ENCODE measurements around the gene RAB4B. TPM values are rescaled to one million over a fixed set of nuclear protein-coding genes. Genes with fewer than 3 reads are reported as not detected.
"Not testable (repeated sequence)": the region's sequence is repeated elsewhere in the genome, so short reads cannot be mapped to it uniquely, and the experiment has no call there.

RAB4B gene
- total RNA-seq, 1 donor from 2014 or later: 40.1 TPM

- DNase-seq (ENCODE audit: extremely low read depth, low read depth, low spot score): no peak
Observed at GRCh38 chr19:40815223-40815622, 37.2 kb downstream of the RAB4B start.

GRCh38 chr19:40818480-40819399 lies 40.7 kb downstream of the RAB4B start:
- DNase-seq (ENCODE audit: extremely low read depth, low read depth, low spot score): not testable (repeated sequence)

- not testable (repeated sequence) for DNase-seq (ENCODE audit: extremely low read depth, low read depth, low spot score)
Observed at GRCh38 chr19:40819479-40820234, 41.6 kb downstream of the RAB4B start.

GRCh38 chr19:40822161-40822560 lies 44.1 kb downstream of the RAB4B start:
- DNase-seq (ENCODE audit: extremely low read depth, low read depth, low spot score): no peak

GRCh38 chr19:40822704-40823553 lies 44.9 kb downstream of the RAB4B start:
- DNase-seq (ENCODE audit: extremely low read depth, low read depth, low spot score): not testable (repeated sequence)

- not testable (repeated sequence) for DNase-seq (ENCODE audit: extremely low read depth, low read depth, low spot score)
Observed at GRCh38 chr19:40824916-40825315, 46.9 kb downstream of the RAB4B start.

- DNase-seq (ENCODE audit: extremely low read depth, low read depth, low spot score): not testable (repeated sequence)
Observed at GRCh38 chr19:40825460-40826095, 47.5 kb downstream of the RAB4B start.

GRCh38 chr19:40826312-40826698 lies 48.3 kb downstream of the RAB4B start:
- DNase-seq (ENCODE audit: extremely low read depth, low read depth, low spot score): not testable (repeated sequence)

- not testable (repeated sequence) for DNase-seq (ENCODE audit: extremely low read depth, low read depth, low spot score)
Observed at GRCh38 chr19:40826699-40827385, 48.8 kb downstream of the RAB4B start.

- DNase-seq (ENCODE audit: extremely low read depth, low read depth, low spot score): no peak
Observed at GRCh38 chr19:40827386-40828247, 49.6 kb downstream of the RAB4B start.

- DNase-seq (ENCODE audit: extremely low read depth, low read depth, low spot score): no peak
Observed at GRCh38 chr19:40829205-40829604, 51.2 kb downstream of the RAB4B start.

GRCh38 chr19:40830741-40831140 lies 52.7 kb downstream of the RAB4B start:
- DNase-seq (ENCODE audit: extremely low read depth, low read depth, low spot score): not testable (repeated sequence)

GRCh38 chr19:40831502-40832430 lies 53.7 kb downstream of the RAB4B start:
- DNase-seq (ENCODE audit: extremely low read depth, low read depth, low spot score): no peak

GRCh38 chr19:40832431-40832790 lies 54.4 kb downstream of the RAB4B start:
- DNase-seq (ENCODE audit: extremely low read depth, low read depth, low spot score): not testable (repeated sequence)

GRCh38 chr19:40833728-40834533 lies 55.9 kb downstream of the RAB4B start:
- DNase-seq (ENCODE audit: extremely low read depth, low read depth, low spot score): not testable (repeated sequence)

GRCh38 chr19:40836754-40837429 lies 58.8 kb downstream of the RAB4B start:
- DNase-seq (ENCODE audit: extremely low read depth, low read depth, low spot score): no peak
